Astrocyte (in vitro differentiated cells and primary cell): ENCODE data around the gene LRP11.

Experiments used
- CTCF ChIP-seq: IDR thresholded peaks from 2 replicates; pipeline ENCODE4 v1.5.1; 2011; ENCODE audit warnings: low read depth, mild to moderate bottlenecking, inconsistent platforms, low read length, moderate library complexity; ENCODE audit not compliant: insufficient read depth
- EZH2 ChIP-seq: IDR thresholded peaks from 2 replicates; pipeline ENCODE4 v1.6.1; 2012; ENCODE audit warnings: mild to moderate bottlenecking, low read length, inconsistent platforms; ENCODE audit not compliant: insufficient read depth

GRCh38 chr6:149884215-149884614 is 20.1 kb upstream of the LRP11 start:
- TF ChIP-seq CTCF (no peak), EZH2 (no peak)
